Esophagus squamous epithelium (tissue), 4 donors: ENCODE measurements around the gene THNSL1.

Experiments
- CTCF ChIP-seq, 6 experiments: fragments of 450-650 bp in 4 of 6; fragments of 200-600 bp in 2 of 6; sonication (generic) in 2 of 6; IDR thresholded peaks; one replicate each; pipeline ENCODE4 v1.5.1; 2016 to 2019; ENCODE audit warnings: antibody characterized with exemption in 6 of 6, mild to moderate bottlenecking in 4 of 6, moderate library complexity in 4 of 6
- POLR2A ChIP-seq, 4 donors: fragments of 450-650 bp; IDR thresholded peaks; one replicate each; pipeline ENCODE4 v1.6.1; 2017; ENCODE audit warnings: antibody characterized with exemption in 4 of 4, mild to moderate bottlenecking in 4 of 4, moderate library complexity in 3 of 4

- TF ChIP-seq CTCF (IDR thresholded peaks at IDR 0.05) (no peak), POLR2A (IDR thresholded peaks at IDR 0.05) (no peak)
Observed at GRCh38 chr10:25075825-25076224, 59.4 kb downstream of the THNSL1 start.
